Measurements from ENCODE around the gene PATE4. TPM values are rescaled to one million over a fixed set of nuclear protein-coding genes. Genes with fewer than 3 reads are reported as not detected.
"Not testable (repeated sequence)": the region's sequence is repeated elsewhere in the genome, so short reads cannot be mapped to it uniquely, and the experiment has no call there.

The PATE4 gene
- total RNA-seq, 1 experiment from 2014 or later: not detected

DNA sequence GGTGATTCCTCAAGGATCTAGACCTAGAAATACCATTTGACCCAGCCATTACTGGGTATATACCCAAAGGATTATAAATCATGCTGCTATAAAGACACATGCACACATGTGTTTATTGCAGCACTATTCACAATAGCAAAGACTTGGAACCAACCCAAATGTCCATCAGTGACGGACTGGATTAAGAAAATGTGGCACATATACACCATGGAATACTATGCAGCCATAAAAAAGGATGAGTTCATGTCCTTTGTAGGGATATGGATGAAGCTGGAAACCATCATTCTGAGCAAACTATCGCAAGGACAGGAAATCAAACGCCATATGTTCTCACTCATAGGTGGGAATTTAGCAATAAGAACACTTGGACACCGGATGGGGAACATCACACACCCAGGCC is 32.2 kb downstream of the PATE4 start:
- H3K27me3 ChIP-seq (ENCODE audit: insufficient read depth, low read length); H3K4me2 ChIP-seq (ENCODE audit: low read length); DNase-seq (ENCODE audit: low read depth, low spot score); H3K27ac ChIP-seq (ENCODE audit: low read depth, low read length); BruUV-seq (replicated peaks); H2AFZ ChIP-seq (ENCODE audit: low read depth, low read length, poor library complexity, severe bottlenecking); H3K9ac ChIP-seq (ENCODE audit: low read length); H3K9me3 ChIP-seq (ENCODE audit: control insufficient read depth in 1 of 2, insufficient read depth in 1 of 2, low read depth in 1 of 2, low read length in 2 of 2); H3K79me2 ChIP-seq (ENCODE audit: insufficient read depth, low read length); intact Hi-C loops (cut with micrococcal nuclease); H3K4me1 ChIP-seq (ENCODE audit: control insufficient read depth in 1 of 2, insufficient read depth in 2 of 2, low read length in 2 of 2); ATAC-seq; H3K4me3 ChIP-seq (replicated peaks in 1 of 2; ENCODE audit: low read depth in 1 of 2, low read length in 2 of 2); H3K9me2 ChIP-seq (ENCODE audit: insufficient read depth); POLR2A ChIA-PET; H4K20me1 ChIP-seq (ENCODE audit: insufficient read depth); RAD21 ChIA-PET (ENCODE audit: low non-redundant PET in 1 of 2, low total read pairs in 2 of 2, uncharacterized antibody in 2 of 2, unreplicated experiment in 2 of 2); H3K36me3 ChIP-seq (ENCODE audit: control insufficient read depth in 1 of 2, insufficient read depth in 2 of 2, low read length in 2 of 2); CTCF ChIA-PET: not testable (repeated sequence)

DNA sequence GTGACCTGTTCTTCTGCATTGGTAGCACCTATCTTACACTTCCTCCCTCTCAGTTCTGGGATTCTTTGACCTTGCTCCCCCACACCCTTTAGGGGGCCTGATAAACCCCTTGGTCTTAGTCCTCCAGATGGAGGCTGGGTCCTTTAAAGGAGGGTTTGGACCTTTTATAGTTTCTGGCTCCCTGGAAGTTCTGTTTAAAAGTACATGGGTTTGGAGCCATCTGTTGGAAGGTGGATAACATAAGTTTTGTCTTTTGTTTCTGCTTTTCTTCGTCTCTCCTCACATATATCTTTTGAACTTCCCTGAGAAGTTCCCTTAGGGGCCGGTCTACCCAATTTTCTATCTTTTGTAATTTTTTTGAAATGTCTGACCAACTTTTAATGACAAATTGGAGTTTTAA is 36.4 kb downstream of the PATE4 start:
- H3K9me3 ChIP-seq (ENCODE audit: control insufficient read depth in 1 of 2, insufficient read depth in 1 of 2, low read depth in 1 of 2, low read length in 2 of 2): peaks cover 0 to 6% of the 10 kb centered on the region in 2 experiments; a peak in 1 of 4 replicates
- intact Hi-C loops (cut with micrococcal nuclease): no loop called here
- POLR2A ChIA-PET: no interaction called here
- H3K27ac ChIP-seq (ENCODE audit: low read depth, low read length): no peak overlapping the region
- no peaks in the 10 kb centered on the region; the same call in 1 of the 2 replicates for H3K27me3 ChIP-seq (ENCODE audit: insufficient read depth, low read length)
- H3K36me3 ChIP-seq (ENCODE audit: control insufficient read depth in 1 of 2, insufficient read depth in 2 of 2, low read length in 2 of 2): no peaks in the 10 kb centered on the region
- no peaks in the 10 kb centered on the region for H3K9me2 ChIP-seq (ENCODE audit: insufficient read depth)
- no peaks in the 10 kb centered on the region for H4K20me1 ChIP-seq (ENCODE audit: insufficient read depth)
- CTCF ChIA-PET: no interaction called here
- no peak overlapping the region for H3K4me3 ChIP-seq (replicated peaks in 1 of 2; ENCODE audit: low read depth in 1 of 2, low read length in 2 of 2)
- no peak for DNase-seq (ENCODE audit: low read depth, low spot score)
- H3K79me2 ChIP-seq (ENCODE audit: insufficient read depth, low read length): no peaks in the 10 kb centered on the region
- TF ChIP-seq, protein P1, sequence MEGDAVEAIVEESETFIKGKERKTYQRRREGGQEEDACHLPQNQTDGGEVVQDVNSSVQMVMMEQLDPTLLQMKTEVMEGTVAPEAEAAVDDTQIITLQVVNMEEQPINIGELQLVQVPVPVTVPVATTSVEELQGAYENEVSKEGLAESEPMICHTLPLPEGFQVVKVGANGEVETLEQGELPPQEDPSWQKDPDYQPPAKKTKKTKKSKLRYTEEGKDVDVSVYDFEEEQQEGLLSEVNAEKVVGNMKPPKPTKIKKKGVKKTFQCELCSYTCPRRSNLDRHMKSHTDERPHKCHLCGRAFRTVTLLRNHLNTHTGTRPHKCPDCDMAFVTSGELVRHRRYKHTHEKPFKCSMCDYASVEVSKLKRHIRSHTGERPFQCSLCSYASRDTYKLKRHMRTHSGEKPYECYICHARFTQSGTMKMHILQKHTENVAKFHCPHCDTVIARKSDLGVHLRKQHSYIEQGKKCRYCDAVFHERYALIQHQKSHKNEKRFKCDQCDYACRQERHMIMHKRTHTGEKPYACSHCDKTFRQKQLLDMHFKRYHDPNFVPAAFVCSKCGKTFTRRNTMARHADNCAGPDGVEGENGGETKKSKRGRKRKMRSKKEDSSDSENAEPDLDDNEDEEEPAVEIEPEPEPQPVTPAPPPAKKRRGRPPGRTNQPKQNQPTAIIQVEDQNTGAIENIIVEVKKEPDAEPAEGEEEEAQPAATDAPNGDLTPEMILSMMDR (IDR thresholded peaks at IDR 0.05 in 2 of 3, conservative IDR thresholded peaks at IDR 0.05 in 1 of 3; ENCODE audit: borderline replicate concordance in 1 of 3, insufficient read depth in 1 of 3, low read depth in 2 of 3, low read length in 2 of 3): peak in 1 of 3 experiments; percentile 8; a peak in 1 of 6 replicates
- no peak for TF ChIP-seq ZFX (IDR thresholded peaks at IDR 0.05)
- TF ChIP-seq YY1 (IDR thresholded peaks at IDR 0.05; ENCODE audit: extremely low read depth, insufficient replicate concordance, low read depth, low read length): no peak
- no peak for TF ChIP-seq EGR1 (IDR thresholded peaks at IDR 0.05; ENCODE audit: low read depth)
- no peak for TF ChIP-seq TCF7L2 (IDR thresholded peaks at IDR 0.05; ENCODE audit: borderline replicate concordance, extremely low read depth, insufficient read depth, insufficient read length)
- 0 out of 2 replicates have a peak, but pooled peaks have one; percentile 23 for TF ChIP-seq RAD21 (IDR thresholded peaks at IDR 0.05; ENCODE audit: low read depth)
- no peak for TF ChIP-seq FOSL1 (IDR thresholded peaks at IDR 0.05; ENCODE audit: low read depth)
- BruUV-seq (replicated peaks): no TSS peak
- H2AFZ ChIP-seq (ENCODE audit: low read depth, low read length, poor library complexity, severe bottlenecking): no peak overlapping the region
- H3K4me1 ChIP-seq (ENCODE audit: control insufficient read depth in 1 of 2, insufficient read depth in 2 of 2, low read length in 2 of 2): no peaks in the 10 kb centered on the region
- H3K4me2 ChIP-seq (ENCODE audit: low read length): no peak overlapping the region
- no peak for ATAC-seq
- RAD21 ChIA-PET (ENCODE audit: low non-redundant PET in 1 of 2, low total read pairs in 2 of 2, uncharacterized antibody in 2 of 2, unreplicated experiment in 2 of 2): no interaction called here
- H3K9ac ChIP-seq (ENCODE audit: low read length): no peak overlapping the region
